ENCODE measurements around the gene CARD10.

DNA sequence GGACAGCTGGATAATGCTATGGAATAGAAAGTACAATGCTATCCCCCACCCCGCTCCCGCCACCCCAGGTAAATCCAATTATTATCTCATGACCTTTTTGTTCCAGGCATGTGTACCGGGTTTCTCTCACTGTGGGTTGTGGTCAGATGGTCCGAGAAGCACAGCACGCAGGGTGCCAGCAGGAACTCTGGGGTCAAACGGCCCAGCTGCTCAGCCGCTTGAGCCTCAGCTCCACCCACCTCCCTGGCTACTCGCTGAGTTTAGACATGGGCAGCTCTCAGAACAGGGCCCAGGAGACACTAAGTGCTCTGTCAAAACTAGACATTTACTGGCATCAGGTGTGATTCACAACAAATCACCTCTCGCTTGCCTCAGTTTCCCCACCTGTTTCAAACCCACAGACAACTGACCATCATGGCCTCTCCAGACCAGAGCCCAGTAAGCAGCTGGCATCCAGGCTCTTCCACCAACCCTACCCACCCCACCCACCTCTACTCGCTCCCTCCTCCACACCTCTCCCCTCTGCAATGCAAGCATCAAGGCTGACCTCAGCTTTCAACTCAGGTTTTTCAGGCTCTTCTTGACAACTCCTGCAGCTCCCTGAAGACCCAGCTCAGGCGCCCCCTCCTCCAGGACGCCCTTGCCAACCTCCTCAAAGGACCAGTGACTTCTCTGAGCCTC lies 20.0 kb downstream of the CARD10 start:
- TF ChIP-seq, protein P1, sequence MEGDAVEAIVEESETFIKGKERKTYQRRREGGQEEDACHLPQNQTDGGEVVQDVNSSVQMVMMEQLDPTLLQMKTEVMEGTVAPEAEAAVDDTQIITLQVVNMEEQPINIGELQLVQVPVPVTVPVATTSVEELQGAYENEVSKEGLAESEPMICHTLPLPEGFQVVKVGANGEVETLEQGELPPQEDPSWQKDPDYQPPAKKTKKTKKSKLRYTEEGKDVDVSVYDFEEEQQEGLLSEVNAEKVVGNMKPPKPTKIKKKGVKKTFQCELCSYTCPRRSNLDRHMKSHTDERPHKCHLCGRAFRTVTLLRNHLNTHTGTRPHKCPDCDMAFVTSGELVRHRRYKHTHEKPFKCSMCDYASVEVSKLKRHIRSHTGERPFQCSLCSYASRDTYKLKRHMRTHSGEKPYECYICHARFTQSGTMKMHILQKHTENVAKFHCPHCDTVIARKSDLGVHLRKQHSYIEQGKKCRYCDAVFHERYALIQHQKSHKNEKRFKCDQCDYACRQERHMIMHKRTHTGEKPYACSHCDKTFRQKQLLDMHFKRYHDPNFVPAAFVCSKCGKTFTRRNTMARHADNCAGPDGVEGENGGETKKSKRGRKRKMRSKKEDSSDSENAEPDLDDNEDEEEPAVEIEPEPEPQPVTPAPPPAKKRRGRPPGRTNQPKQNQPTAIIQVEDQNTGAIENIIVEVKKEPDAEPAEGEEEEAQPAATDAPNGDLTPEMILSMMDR (optimal IDR thresholded peaks at IDR 0.05 in 1 of 3, IDR thresholded peaks at IDR 0.05 in 1 of 3, conservative IDR thresholded peaks at IDR 0.05 in 1 of 3; ENCODE audit: extremely low read depth in 1 of 3, insufficient read depth in 2 of 3, low read length in 3 of 3) = no peak
- TF ChIP-seq EZH2 (IDR thresholded peaks at IDR 0.05; ENCODE audit: low read length) = no peak

All from keratinocyte (primary cell).